Muscle layer of duodenum (tissue), 2 donors: Measurements from ENCODE around the gene PAPLN.
"Not testable (repeated sequence)": the region's sequence is repeated elsewhere in the genome, so short reads cannot be mapped to it uniquely, and the experiment has no call there.

Experiments used
- H3K27ac ChIP-seq: one replicate; pipeline ENCODE4 v1.7.0; 2013; ENCODE audit warnings: mild to moderate bottlenecking, low read length
- H3K27me3 ChIP-seq: one replicate; pipeline ENCODE4 v1.7.0; 2013; ENCODE audit warnings: low read depth, mild to moderate bottlenecking, control low read depth, low read length
- H3K36me3 ChIP-seq, 2 donors: one replicate each; pipeline ENCODE4 v1.7.0; 2013; ENCODE audit warnings: low read length in 2 of 2, control low read depth in 1 of 2, mild to moderate bottlenecking in 1 of 2; ENCODE audit not compliant: insufficient read depth in 2 of 2, control insufficient read depth in 1 of 2
- H3K4me1 ChIP-seq, 2 donors: one replicate each; pipeline ENCODE4 v1.7.0; 2013; ENCODE audit warnings: low read length in 2 of 2, mild to moderate bottlenecking in 2 of 2, control low read depth in 1 of 2, moderate library complexity in 1 of 2; ENCODE audit not compliant: insufficient read depth in 2 of 2, control insufficient read depth in 1 of 2
- H3K4me3 ChIP-seq, 2 donors: one replicate each; pipeline ENCODE4 v1.7.0; 2013; ENCODE audit warnings: low read length in 2 of 2, low read depth in 1 of 2, mild to moderate bottlenecking in 1 of 2
- H3K9me3 ChIP-seq, 2 donors: one replicate each; pipeline ENCODE4 v1.7.0; 2013; ENCODE audit warnings: low read length in 2 of 2, control low read depth in 1 of 2, mild to moderate bottlenecking in 1 of 2; ENCODE audit not compliant: control insufficient read depth in 1 of 2
- donor health status: healthy.

Gene PAPLN

GRCh38 chr14:73307261-73307660, 70.0 kb downstream of the PAPLN start:
- H3K4me1 ChIP-seq: peaks cover 0 to 12% of the 10 kb centered on the region in 2 donors
- no peaks in the 10 kb centered on the region for H3K36me3 ChIP-seq
- no peak overlapping the region for H3K27ac ChIP-seq
- no peaks in the 10 kb centered on the region for H3K9me3 ChIP-seq
- H3K4me3 ChIP-seq: no peak overlapping the region
- no peaks in the 10 kb centered on the region for H3K27me3 ChIP-seq

GRCh38 chr14:73309207-73309606, 71.9 kb downstream of the PAPLN start:
- peaks cover 0 to 12% of the 10 kb centered on the region in 2 donors for H3K4me1 ChIP-seq
- H3K4me3 ChIP-seq, H3K27ac ChIP-seq, H3K36me3 ChIP-seq, H3K27me3 ChIP-seq, H3K9me3 ChIP-seq: not testable (repeated sequence)

GRCh38 chr14:73311708-73312030, 74.4 kb downstream of the PAPLN start:
- Histone ChIP-seq H3K27ac (no peak overlapping the region), H3K9me3 (no peaks in the 10 kb centered on the region), H3K27me3 (no peaks in the 10 kb centered on the region), H3K4me3 (no peak overlapping the region), H3K36me3 (peaks cover 0 to 3% of the 10 kb centered on the region in 2 donors), H3K4me1 (peaks cover 0 to 12% of the 10 kb centered on the region in 2 donors)

GRCh38 chr14:73312687-73313086, 75.4 kb downstream of the PAPLN start:
- Histone ChIP-seq H3K9me3 (no peaks in the 10 kb centered on the region), H3K27ac (no peak overlapping the region), H3K27me3 (no peaks in the 10 kb centered on the region), H3K4me1 (peaks cover 0 to 12% of the 10 kb centered on the region in 2 donors), H3K36me3 (peaks cover 0 to 3% of the 10 kb centered on the region in 2 donors), H3K4me3 (no peak overlapping the region)

GRCh38 chr14:73313151-73313550, 75.8 kb downstream of the PAPLN start:
- Histone ChIP-seq H3K27me3 (no peaks in the 10 kb centered on the region), H3K36me3 (peaks cover 0 to 3% of the 10 kb centered on the region in 2 donors), H3K4me1 (peaks cover 0 to 12% of the 10 kb centered on the region in 2 donors), H3K27ac (no peak overlapping the region), H3K4me3 (no peak overlapping the region), H3K9me3 (no peaks in the 10 kb centered on the region)

- no peaks in the 10 kb centered on the region for H3K9me3 ChIP-seq
Observed at GRCh38 chr14:73323896-73324399, 86.6 kb downstream of the PAPLN start.

More at GRCh38 chr14:73323896-73324399, 86.6 kb downstream of the PAPLN start:
- H3K27ac ChIP-seq: no peak overlapping the region
- H3K4me1 ChIP-seq: no peaks in the 10 kb centered on the region
- no peaks in the 10 kb centered on the region for H3K36me3 ChIP-seq
- no peaks in the 10 kb centered on the region for H3K27me3 ChIP-seq
- H3K4me3 ChIP-seq: no peak overlapping the region
